ENCODE data around the gene HK3. TPM values are rescaled to one million over a fixed set of nuclear protein-coding genes. Genes with fewer than 3 reads are reported as not detected.

Gene HK3
- total RNA-seq, 1 donor from 2014 or later: not detected

- Mint-ChIP-seq H3K9me3 (ENCODE audit: unreplicated experiment) (peaks cover 3% of the 10 kb centered on the region), H3K4me1 (ENCODE audit: low read depth, unreplicated experiment) (peaks cover 23% of the 10 kb centered on the region), H3K36me3 (ENCODE audit: unreplicated experiment) (peaks cover 4% of the 10 kb centered on the region), H3K27ac (ENCODE audit: unreplicated experiment) (no peak overlapping the region), H3K27me3 (ENCODE audit: unreplicated experiment) (peaks cover 2% of the 10 kb centered on the region), H3K4me3 (ENCODE audit: unreplicated experiment) (no peak overlapping the region)
- DNase-seq: no peak
- TF ChIP-seq CTCF (IDR thresholded peaks at IDR 0.05; ENCODE audit: partially characterized antibody, unreplicated experiment): no peak
Measured at GRCh38 chr5:176844706-176845391, 54.3 kb downstream of the HK3 start.

- Mint-ChIP-seq H3K4me3 (ENCODE audit: unreplicated experiment) (no peak overlapping the region), H3K27me3 (ENCODE audit: unreplicated experiment) (peaks cover 2% of the 10 kb centered on the region), H3K27ac (ENCODE audit: unreplicated experiment) (no peak overlapping the region), H3K36me3 (ENCODE audit: unreplicated experiment) (peaks cover 4% of the 10 kb centered on the region), H3K4me1 (ENCODE audit: low read depth, unreplicated experiment) (peaks cover 23% of the 10 kb centered on the region), H3K9me3 (ENCODE audit: unreplicated experiment) (peaks cover 3% of the 10 kb centered on the region)
- TF ChIP-seq CTCF (IDR thresholded peaks at IDR 0.05; ENCODE audit: partially characterized antibody, unreplicated experiment): no peak
- DNase-seq: no peak
Measured at GRCh38 chr5:176844281-176844680, 54.9 kb downstream of the HK3 start.

- Mint-ChIP-seq H3K4me1 (ENCODE audit: low read depth, unreplicated experiment) (peaks cover 23% of the 10 kb centered on the region), H3K9me3 (ENCODE audit: unreplicated experiment) (peaks cover 3% of the 10 kb centered on the region), H3K27me3 (ENCODE audit: unreplicated experiment) (peaks cover 2% of the 10 kb centered on the region), H3K36me3 (ENCODE audit: unreplicated experiment) (peaks cover 4% of the 10 kb centered on the region), H3K4me3 (ENCODE audit: unreplicated experiment) (no peak overlapping the region), H3K27ac (ENCODE audit: unreplicated experiment) (no peak overlapping the region)
- DNase-seq: no peak
- no peak for TF ChIP-seq CTCF (IDR thresholded peaks at IDR 0.05; ENCODE audit: partially characterized antibody, unreplicated experiment)
Measured at GRCh38 chr5:176843673-176844072, 55.5 kb downstream of the HK3 start.

GRCh38 chr5:176837707-176838115 is 61.4 kb downstream of the HK3 start:
- DNase-seq: no peak
- H3K4me3 Mint-ChIP-seq (ENCODE audit: unreplicated experiment): no peak overlapping the region
- peaks cover 4% of the 10 kb centered on the region for H3K36me3 Mint-ChIP-seq (ENCODE audit: unreplicated experiment)
- peaks cover 15% of the 10 kb centered on the region for H3K27me3 Mint-ChIP-seq (ENCODE audit: unreplicated experiment)
- H3K9me3 Mint-ChIP-seq (ENCODE audit: unreplicated experiment): peaks cover 2% of the 10 kb centered on the region
- H3K27ac Mint-ChIP-seq (ENCODE audit: unreplicated experiment): no peak overlapping the region
- H3K4me1 Mint-ChIP-seq (ENCODE audit: low read depth, unreplicated experiment): peaks cover 34% of the 10 kb centered on the region
- no peak for TF ChIP-seq CTCF (IDR thresholded peaks at IDR 0.05; ENCODE audit: partially characterized antibody, unreplicated experiment)

Data from glutamatergic neuron (in vitro differentiated cells).